GM18511 (cell line): ENCODE data around the gene KAT5.
"Not testable (repeated sequence)": the region's sequence is repeated elsewhere in the genome, so short reads cannot be mapped to it uniquely, and the experiment has no call there.

Experiments used
- ATAC-seq: cut with Tn5 transposase; IDR thresholded peaks from one replicate; pipeline ENCODE4 v1.9.1; 2021; ENCODE audit warnings: mild to moderate bottlenecking, moderate library complexity; ENCODE audit not compliant: unreplicated experiment

KAT5 gene

DNA sequence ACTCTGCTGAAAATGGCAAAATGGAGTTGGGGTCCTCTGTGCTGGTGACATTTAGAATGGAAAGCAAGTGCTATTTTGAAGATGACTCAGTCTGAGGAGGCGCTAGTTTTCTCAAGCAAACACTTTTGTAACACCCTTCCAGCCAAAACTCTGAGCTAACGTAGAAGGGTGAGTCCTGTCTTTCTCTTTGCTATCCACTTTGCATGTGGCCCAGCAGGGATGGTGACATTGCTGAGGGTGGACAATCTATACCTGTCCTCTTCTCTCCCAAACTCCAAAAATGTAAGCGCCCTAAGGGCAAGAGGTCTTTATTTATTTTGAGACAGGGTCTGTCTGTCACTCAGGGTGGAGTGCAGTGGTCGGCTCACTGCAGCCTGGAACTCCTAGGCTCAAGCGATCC is 3.6 kb upstream of the KAT5 start:
- no peak for ATAC-seq

GRCh38 chr11:65709661-65710060 is 2.4 kb upstream of the KAT5 start:
- no peak for ATAC-seq

DNA sequence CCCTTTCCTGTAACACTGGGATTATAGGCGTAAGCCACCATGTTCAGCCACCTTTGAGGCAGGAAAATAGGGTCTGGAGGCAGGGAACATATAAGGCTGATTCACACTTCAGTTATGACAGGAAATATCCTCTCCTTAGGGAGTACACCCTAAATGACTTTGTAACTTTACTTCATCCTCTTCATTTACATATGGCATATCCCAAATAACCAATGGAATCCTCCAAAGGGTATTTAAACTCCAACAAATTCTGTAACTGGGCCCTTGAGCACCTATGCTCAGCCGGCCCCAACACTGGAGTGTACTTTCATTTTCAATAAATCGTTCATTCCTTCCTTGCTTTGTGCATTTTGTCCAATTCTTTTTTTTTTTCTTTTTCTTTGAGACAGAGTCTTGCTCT is 1.6 kb upstream of the KAT5 start:
- ATAC-seq: no peak

- no peak for ATAC-seq
These were observed 603 bp downstream of the KAT5 start for GRCh38 chr11:65712633-65713076.

DNA sequence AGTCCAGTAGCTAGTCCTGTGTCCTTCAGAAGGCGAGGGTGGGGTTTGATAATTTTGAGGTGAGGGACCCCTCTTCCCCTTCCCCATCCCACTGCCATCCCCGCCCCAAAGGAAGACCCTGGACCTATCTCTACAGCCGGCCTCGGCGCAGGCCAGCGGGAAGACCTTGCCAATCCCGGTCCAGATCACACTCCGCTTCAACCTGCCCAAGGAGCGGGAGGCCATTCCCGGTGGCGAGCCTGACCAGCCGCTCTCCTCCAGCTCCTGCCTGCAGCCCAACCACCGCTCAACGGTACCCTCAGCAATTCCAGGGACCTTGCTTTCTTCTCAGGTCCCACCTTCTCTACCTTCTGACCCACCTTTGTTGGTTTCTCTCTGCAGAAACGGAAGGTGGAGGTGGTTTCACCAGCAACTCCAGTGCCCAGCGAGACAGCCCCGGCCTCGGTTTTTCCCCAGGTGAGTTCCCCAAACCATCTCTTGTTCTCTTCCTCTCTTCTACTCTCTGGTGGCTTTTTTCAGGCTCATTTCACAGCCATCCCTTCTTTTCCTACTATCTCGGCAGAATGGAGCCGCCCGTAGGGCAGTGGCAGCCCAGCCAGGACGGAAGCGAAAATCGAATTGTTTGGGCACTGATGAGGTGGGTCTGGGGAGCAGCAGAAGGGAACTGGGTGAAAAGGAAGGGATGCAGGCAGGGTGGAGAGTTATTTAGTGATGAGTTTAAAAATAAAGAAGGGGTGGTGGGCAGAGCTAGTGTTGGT is 1.3 kb downstream of the KAT5 start:
- no peak for ATAC-seq

DNA sequence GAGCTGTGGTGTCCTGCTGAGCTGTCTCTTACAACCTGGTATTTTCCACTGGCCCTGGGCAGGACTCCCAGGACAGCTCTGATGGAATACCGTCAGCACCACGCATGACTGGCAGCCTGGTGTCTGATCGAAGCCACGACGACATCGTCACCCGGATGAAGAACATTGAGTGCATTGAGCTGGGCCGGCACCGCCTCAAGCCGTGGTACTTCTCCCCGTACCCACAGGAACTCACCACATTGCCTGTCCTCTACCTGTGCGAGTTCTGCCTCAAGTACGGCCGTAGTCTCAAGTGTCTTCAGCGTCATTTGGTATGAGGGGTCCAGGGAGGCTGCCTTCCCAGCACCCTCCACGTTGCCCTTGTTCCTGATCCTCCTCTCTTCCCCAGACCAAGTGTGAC is 2.4 kb downstream of the KAT5 start:
- no peak for ATAC-seq

DNA sequence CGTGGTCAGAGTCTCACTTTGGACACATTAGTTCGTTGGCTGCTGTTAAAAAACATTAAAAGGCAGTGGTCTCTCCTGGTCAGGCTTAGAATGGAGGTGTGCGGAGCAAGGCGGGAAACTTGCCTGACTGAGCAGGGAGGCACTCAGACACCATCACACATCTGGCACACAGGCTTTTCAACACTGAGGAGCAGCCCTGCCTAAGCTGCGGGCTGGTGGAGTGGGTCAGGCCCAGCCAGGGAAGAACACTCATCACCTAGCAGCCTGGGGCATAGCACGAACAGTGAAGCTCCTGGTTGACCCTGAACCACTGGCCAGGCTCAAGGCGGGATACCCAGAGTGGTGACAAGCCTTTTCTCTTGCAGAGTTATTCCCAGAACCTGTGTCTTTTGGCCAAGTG is 4.2 kb downstream of the KAT5 start:
- ATAC-seq: no peak

- ATAC-seq: no peak
These were observed 4.8 kb downstream of the KAT5 start for GRCh38 chr11:65716774-65717405.

DNA sequence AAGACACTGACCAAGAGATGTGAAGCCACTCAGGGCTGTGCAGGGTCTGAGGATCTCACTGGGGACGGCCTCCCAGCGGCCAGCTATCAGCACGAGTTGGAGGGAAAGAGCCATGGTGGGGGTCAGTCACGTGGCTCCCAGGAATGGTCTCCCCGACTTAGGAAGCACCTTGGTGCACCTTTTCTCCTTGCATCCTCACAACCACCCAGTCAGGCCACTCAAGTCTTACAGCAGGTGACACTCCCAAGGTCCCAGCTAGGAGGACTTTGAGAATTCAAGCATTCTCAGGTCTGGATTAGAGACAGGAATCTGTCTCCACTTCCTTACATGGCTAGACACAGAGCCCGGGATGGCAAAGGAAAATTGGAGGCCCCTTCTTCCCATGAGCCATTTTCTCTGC is 5.9 kb downstream of the KAT5 start:
- ATAC-seq: no peak

DNA sequence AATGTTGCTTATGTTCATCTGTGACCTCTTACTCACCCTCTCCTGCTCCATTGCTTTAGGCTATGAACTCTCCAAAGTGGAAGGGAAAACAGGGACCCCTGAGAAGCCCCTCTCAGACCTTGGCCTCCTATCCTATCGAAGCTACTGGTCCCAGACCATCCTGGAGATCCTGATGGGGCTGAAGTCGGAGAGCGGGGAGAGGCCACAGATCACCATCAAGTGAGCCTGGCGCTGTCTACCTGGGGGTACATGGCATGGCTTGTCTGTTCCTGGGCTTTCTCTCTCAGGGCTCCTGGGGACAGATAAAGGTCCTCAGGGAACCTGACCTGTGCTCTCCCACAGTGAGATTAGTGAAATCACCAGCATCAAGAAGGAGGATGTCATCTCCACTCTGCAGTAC is 6.5 kb downstream of the KAT5 start:
- ATAC-seq: no peak

DNA sequence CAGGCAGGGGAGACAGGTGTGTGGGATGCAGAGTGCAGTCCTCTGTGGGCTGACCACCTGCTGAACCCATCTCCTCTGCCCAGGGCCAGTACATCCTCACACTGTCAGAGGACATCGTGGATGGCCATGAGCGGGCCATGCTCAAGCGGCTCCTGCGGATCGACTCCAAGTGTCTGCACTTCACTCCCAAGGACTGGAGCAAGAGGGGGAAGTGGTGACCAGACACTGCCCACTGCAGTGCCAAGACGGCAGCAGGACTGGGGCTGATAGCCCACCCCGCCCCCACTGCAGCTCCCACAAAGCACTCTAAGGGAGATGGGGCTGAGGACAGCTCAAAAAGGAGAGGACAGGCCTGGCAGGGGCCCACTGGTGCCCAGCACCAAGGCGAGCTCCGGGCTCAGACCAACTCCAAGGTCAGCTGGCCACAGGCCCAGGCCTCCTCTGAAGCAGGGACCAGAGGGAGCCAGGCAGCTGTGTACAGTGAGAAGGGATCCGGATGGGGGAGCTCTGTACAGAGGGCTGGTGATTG is 7.0 kb downstream of the KAT5 start:
- no peak for ATAC-seq

DNA sequence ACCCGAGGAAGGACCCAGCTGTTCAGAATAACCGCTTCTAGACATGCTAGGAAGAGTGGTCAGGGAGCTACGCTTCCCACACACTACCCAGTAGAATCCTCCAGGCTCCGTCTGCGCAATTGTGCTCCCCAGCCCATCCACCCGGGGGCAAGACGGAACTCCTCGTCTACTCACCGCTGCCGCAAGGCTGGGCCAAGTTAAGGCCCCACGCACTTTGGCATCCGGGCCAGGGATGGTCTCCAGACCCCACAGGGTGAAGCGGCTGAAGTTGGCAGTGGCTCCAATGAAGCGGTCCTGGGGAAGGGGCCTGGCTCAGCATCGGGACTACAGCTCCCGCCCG is 7.8 kb downstream of the KAT5 start:
- peak; percentile 13 for ATAC-seq

- ATAC-seq: peak; percentile 90
These were observed 8.3 kb downstream of the KAT5 start, which contains the start of gene RNASEH2C for GRCh38 chr11:65720211-65720934. Gene RNASEH2C, minus strand, starts transcription at chr11:65720798. Its CDS starts 40 bp downstream, at chr11:65720758.

DNA sequence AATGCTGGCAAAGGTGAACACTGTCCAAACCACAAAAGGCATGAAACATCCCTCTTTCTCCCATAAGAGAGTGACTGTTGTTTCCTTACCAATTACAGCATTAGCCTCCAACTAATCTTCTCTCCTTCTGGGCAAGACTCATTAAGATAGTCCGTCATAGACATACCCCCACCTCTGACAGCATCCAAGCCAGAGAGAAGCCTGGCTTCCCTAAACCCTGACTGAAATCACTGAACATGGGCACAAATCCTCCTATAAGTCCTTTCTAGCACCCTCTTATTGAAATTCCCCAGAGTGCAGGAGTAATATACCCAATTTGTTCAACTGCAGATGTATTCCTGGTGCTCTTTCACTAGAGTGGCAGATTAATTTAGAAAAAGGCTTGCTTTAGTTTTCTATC is 10.2 kb downstream of the KAT5 start:
- no peak for ATAC-seq

GRCh38 chr11:65726660-65727059 is 14.6 kb downstream of the KAT5 start:
- ATAC-seq: no peak

GRCh38 chr11:65727865-65728264 is 15.8 kb downstream of the KAT5 start:
- no peak for ATAC-seq

- ATAC-seq: no peak
These were observed 18.4 kb downstream of the KAT5 start for GRCh38 chr11:65730461-65730860.

DNA sequence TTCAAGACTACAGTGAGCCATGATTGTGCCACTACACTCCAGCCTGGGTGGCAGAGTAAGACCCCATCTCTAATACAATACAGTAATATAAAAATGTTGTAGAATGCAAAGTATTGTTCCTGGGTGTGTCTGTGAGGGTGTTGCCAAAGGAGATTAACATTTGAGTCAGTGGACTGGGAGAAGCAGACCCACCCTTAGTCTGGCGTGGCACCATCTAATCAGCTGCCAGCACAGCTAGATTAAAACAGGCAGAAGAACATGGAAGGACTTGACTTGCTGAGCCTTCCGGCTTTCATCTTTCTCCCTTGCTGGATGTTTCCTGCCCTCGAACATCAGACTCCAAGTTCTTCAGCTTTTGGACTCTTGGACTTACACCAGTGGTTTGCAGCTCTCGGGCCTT is 23.1 kb downstream of the KAT5 start:
- not testable (repeated sequence) for ATAC-seq

- ATAC-seq: no peak
These were observed 24.8 kb downstream of the KAT5 start for GRCh38 chr11:65736810-65737209.

GRCh38 chr11:65739022-65739421 is 27.0 kb downstream of the KAT5 start:
- ATAC-seq: no peak

DNA sequence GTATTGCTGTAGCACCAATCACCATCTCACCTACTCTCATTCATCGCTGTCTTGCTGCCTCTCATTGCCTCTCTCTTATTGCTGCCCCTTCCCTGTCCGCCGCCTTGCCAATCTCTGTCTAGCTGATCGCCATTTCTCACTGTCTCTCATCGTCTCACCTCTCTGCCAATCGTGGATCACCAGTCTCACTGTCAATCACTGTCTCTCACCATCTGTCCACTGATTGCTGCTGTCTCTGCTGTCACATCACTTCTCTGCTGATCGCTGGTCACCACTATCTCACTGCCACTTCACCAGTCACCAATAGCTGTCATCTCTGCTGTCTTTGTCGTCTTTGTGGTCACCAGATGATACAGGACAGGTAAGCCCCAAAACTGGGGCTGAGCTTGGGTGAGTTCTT is 29.1 kb downstream of the KAT5 start:
- no peak for ATAC-seq

GRCh38 chr11:65742353-65742752 is 30.3 kb downstream of the KAT5 start:
- no peak for ATAC-seq
